GM12878 (cell line): ENCODE measurements around the gene AFF2. TPM values are rescaled to one million over a fixed set of nuclear protein-coding genes. Genes with fewer than 3 reads are reported as not detected.

Experiments
- ATAC-seq: fragments of 200-7000 bp; cut with Tn5 transposase; 3 replicates; pipeline ENCODE4 v1.9.1; 2020; ENCODE audit warnings: mild to moderate bottlenecking, moderate library complexity
- BruUV-seq: library from RNA; stranded (reverse); fragments of 400-500 nt; replicated peaks from 2 replicates; lab custom pipeline; 2021; lab: Mats Ljungman, UMichigan
- CTCF ChIA-PET: fragments of 300-600 bp; sonication (Branson Sonifier 250); formaldehyde crosslinking; extraction: SDS; loops from one replicate; lab custom pipeline; 2021; ENCODE audit warnings: inconsistent platforms; lab: Yijun Ruan, JAX
- POLR2A ChIA-PET: fragments of 350-600 bp; formaldehyde crosslinking; extraction: SDS; loops from one replicate; lab custom pipeline; 2021; ENCODE audit warnings: inconsistent platforms; lab: Charles Lee
- RAD21 ChIA-PET: fragments of 300-600 bp; sonication (Branson Sonifier 250); formaldehyde crosslinking; loops from one replicate; lab custom pipeline; 2023; ENCODE audit warnings: antibody characterized with exemption; ENCODE audit not compliant: unreplicated experiment; lab: Charles Lee
- SMC1A ChIA-PET: fragments of 300-600 bp; sonication (Branson Sonifier 250); formaldehyde crosslinking; loops from one replicate; lab custom pipeline; 2023; ENCODE audit not compliant: unreplicated experiment, uncharacterized antibody; lab: Charles Lee
- DNase-seq: peaks from one replicate; pipeline ENCODE4 v3.0.0-alpha.2; 2011; ENCODE audit warnings: low read depth, low spot score
- FAIRE-seq: peaks from 3 replicates; lab custom pipeline; 2011; peaks lifted over from hg19 to GRCh38; lab: Jason Lieb, UNC
- H2AFZ ChIP-seq: 2 replicates; pipeline ENCODE4 v1.6.0; 2011; ENCODE audit warnings: low read depth, low read length, control low read depth; ENCODE audit not compliant: control insufficient read depth
- H3K27ac ChIP-seq: 2 replicates; pipeline ENCODE4 v1.5.1; 2011; ENCODE audit warnings: control low read depth; ENCODE audit not compliant: control insufficient read depth, insufficient read depth
- H3K27me3 ChIP-seq, 2 experiments: replicated peaks in 1 of 2; 2 replicates each; pipeline versions ENCODE4 v1.6.0 to v1.6.1; 2011; ENCODE audit warnings: low read length in 1 of 2; ENCODE audit not compliant: control insufficient read depth in 2 of 2, insufficient read depth in 2 of 2
- H3K36me3 ChIP-seq, 2 experiments: 2 replicates each; pipeline ENCODE4 v1.5.1; 2011; ENCODE audit warnings: low read length in 1 of 2; ENCODE audit not compliant: control insufficient read depth in 2 of 2, insufficient read depth in 2 of 2
- H3K4me1 ChIP-seq: 2 replicates; pipeline ENCODE4 v1.6.1; 2011; ENCODE audit warnings: mild to moderate bottlenecking, low read length, moderate library complexity, mixed read lengths; ENCODE audit not compliant: control insufficient read depth, insufficient read depth
- H3K4me2 ChIP-seq: 2 replicates; pipeline ENCODE4 v1.6.0; 2011; ENCODE audit warnings: control low read depth; ENCODE audit not compliant: control insufficient read depth, insufficient read depth
- H3K4me3 ChIP-seq: fragments of 200-600 bp; sonication (generic); 2 replicates; pipeline ENCODE4 v1.5.1; 2016
- H3K79me2 ChIP-seq: 2 replicates; pipeline ENCODE4 v1.6.0; 2011; ENCODE audit warnings: low read length; ENCODE audit not compliant: control insufficient read depth, insufficient read depth
- H3K9ac ChIP-seq: 2 replicates; pipeline ENCODE4 v1.8.0; 2011; ENCODE audit warnings: low read length, control low read depth, mixed read lengths; ENCODE audit not compliant: control insufficient read depth, insufficient read depth
- H3K9me3 ChIP-seq: replicated peaks from 3 replicates; pipeline ENCODE4 v1.5.1; 2011; ENCODE audit warnings: mild to moderate bottlenecking, low read length; ENCODE audit not compliant: control insufficient read depth, insufficient read depth
- H4K20me1 ChIP-seq: 2 replicates; pipeline ENCODE4 v1.6.0; 2011; ENCODE audit not compliant: control insufficient read depth, insufficient read depth
- ATF2 ChIP-seq: IDR thresholded peaks from 2 replicates; pipeline ENCODE4 v1.6.1; 2012; ENCODE audit warnings: low read length, inconsistent platforms
- CBX3 ChIP-seq: fragments of 200-600 bp; sonication (generic); IDR thresholded peaks from 2 replicates; pipeline ENCODE4 v1.6.1; 2016; ENCODE audit warnings: low read depth, borderline replicate concordance
- CEBPB ChIP-seq, 2 experiments: fragments of 150-350 bp in 1 of 2; IDR thresholded peaks; 2 replicates each; pipeline ENCODE4 v1.6.1; 2012 to 2014; ENCODE audit warnings: low read depth in 2 of 2, low read length in 2 of 2, borderline replicate concordance in 1 of 2, inconsistent platforms in 1 of 2
- CHD4 ChIP-seq: fragments of 200-600 bp; sonication (generic); IDR thresholded peaks from 2 replicates; pipeline ENCODE4 v1.6.1; 2016; ENCODE audit warnings: mild to moderate bottlenecking
- ESRRA ChIP-seq: IDR thresholded peaks from 2 replicates; pipeline ENCODE4 v1.6.1; 2012; ENCODE audit warnings: mild to moderate bottlenecking, low read length, improper control_type of control experiment
- GATAD2B ChIP-seq: fragments of 450-650 bp; conservative IDR thresholded peaks from 2 replicates; pipeline ENCODE4 v1.6.1; 2017; ENCODE audit warnings: low read depth, mild to moderate bottlenecking, moderate library complexity
- HDAC2 ChIP-seq: fragments of 200-600 bp; sonication (generic); IDR thresholded peaks from 2 replicates; pipeline ENCODE4 v1.6.1; 2017
- MTA2 ChIP-seq: fragments of 450-650 bp; IDR thresholded peaks from 2 replicates; pipeline ENCODE4 v1.6.1; 2016; ENCODE audit warnings: low read depth, mild to moderate bottlenecking, moderate library complexity
- MTA3 ChIP-seq: IDR thresholded peaks from 2 replicates; pipeline ENCODE4 v1.6.1; 2012; ENCODE audit warnings: low read length, inconsistent platforms, borderline replicate concordance
- RB1 ChIP-seq: fragments of 450-650 bp; formaldehyde crosslinking; IDR thresholded peaks from 2 replicates; pipeline ENCODE4 v1.6.1; 2017; ENCODE audit warnings: mild to moderate bottlenecking, borderline replicate concordance
- SIN3A ChIP-seq: IDR thresholded peaks from 2 replicates; pipeline ENCODE4 v1.6.1; 2012; ENCODE audit warnings: low read depth, low read length, improper control_type of control experiment
- SPI1 ChIP-seq: IDR thresholded peaks from 2 replicates; pipeline ENCODE4 v1.6.1; 2011; ENCODE audit warnings: low read depth, mild to moderate bottlenecking, low read length, moderate library complexity, borderline replicate concordance; ENCODE audit not compliant: insufficient read depth
- TCF12 ChIP-seq: IDR thresholded peaks from 2 replicates; pipeline ENCODE4 v1.6.1; 2011; ENCODE audit warnings: low read depth, mild to moderate bottlenecking, low read length
- YBX1 ChIP-seq: fragments of 450-650 bp; IDR thresholded peaks from 2 replicates; pipeline ENCODE4 v1.6.1; 2016; ENCODE audit warnings: antibody characterized with exemption
- ZBTB11 ChIP-seq: fragments of 450-650 bp; formaldehyde crosslinking; IDR thresholded peaks from 2 replicates; pipeline ENCODE4 v1.5.0; 2022; ENCODE audit warnings: mild to moderate bottlenecking, missing genetic modification characterization
- WGBS: methylation state at CpG from one replicate; pipeline ENCODE4 v1.1.6; 2016; ENCODE audit warnings: low lambda C conversion rate; ENCODE audit not compliant: insufficient replicate concordance, insufficient coverage; ENCODE audit errors: missing lambda C conversion rate; 5-methylcytosine and 5-hydroxymethylcytosine counted together
- in situ Hi-C: fragments of 300-500 bp; cut with MboI; formaldehyde crosslinking; loops from 9 replicates; pipeline ENCODE4 v1.14.3; 2018; ENCODE audit warnings: mixed read lengths
- intact Hi-C: fragments of 100-400 bp; cut with micrococcal nuclease; formaldehyde crosslinking; loops from one replicate; pipeline ENCODE4 v1.14.2; 2022; ENCODE audit not compliant: unreplicated experiment
- polyA plus RNA-seq, 11 experiments: library from polyadenylated mRNA; depleted of rRNA in 4 of 11; unstranded in 6 of 11; stranded (reverse) in 5 of 11; fragments of >200 nt; fragmentation: Nextera tagmentation in 4 of 11; fragmentation: Illumina TruSeq in 1 of 11; extraction: Ambion mirVana in 4 of 11; extraction: Trizol in 1 of 11; gene quantifications; 1 replicate in 1 of 11; 2 replicates in 10 of 11; pipeline versions ENCODE4 v1.2.1 to v1.2.3, GENCODE V29; 2011 to 2016; ENCODE audit warnings: inconsistent platforms in 2 of 11, missing spikeins in 2 of 11, low read depth in 1 of 11
- total RNA-seq, 4 experiments: library from RNA; depleted of rRNA in 3 of 4; stranded (reverse); fragments of >200 nt in 3 of 4; fragmentation: Illumina TruSeq in 1 of 4; extraction: Trizol in 1 of 4; gene quantifications; 2 replicates each; pipeline versions ENCODE4 v1.2.1 to v1.2.3, GENCODE V29; 2013 to 2021

Gene AFF2
- total and polyA plus RNA-seq, 10 of the 15 experiments (the other 5 are each of a cell fraction or from before 2014, with no cell fraction given), result under 0.01 to 0.03 TPM; not detected in 8

GRCh38 chrX:148629434-148629833 lies 129.0 kb downstream of the AFF2 start:
- Histone ChIP-seq H3K36me3 (no peaks in the 10 kb centered on the region), H3K9me3 (no peaks in the 10 kb centered on the region), H3K4me3 (no peak overlapping the region), H4K20me1 (no peaks in the 10 kb centered on the region), H3K27ac (no peak overlapping the region), H3K4me2 (no peak overlapping the region), H3K9ac (no peak overlapping the region), H3K4me1 (no peaks in the 10 kb centered on the region), H3K27me3 (no peaks in the 10 kb centered on the region), H3K79me2 (no peaks in the 10 kb centered on the region), H2AFZ (no peak overlapping the region)
- 59% methylated on average over 2 of the region's 2 CpGs for WGBS
- SMC1A ChIA-PET, result interaction anchor here (1.4 kb wide), 1 partner anchor 13 kb away, joined by 3 read pairs; no protein-coding TSS in a partner anchor
- BruUV-seq, result no TSS peak
- no peak for ATAC-seq
- intact Hi-C loops (no loop called here), in situ Hi-C loops (no loop called here)
- no peak for FAIRE-seq
- CTCF ChIA-PET, result interaction anchor here (0.7 to 1.0 kb wide), 2 partner anchors 20 to 98 kb away, joined by 3 to 4 read pairs; no protein-coding TSS in a partner anchor
- RAD21 ChIA-PET, result no interaction called here
- TF ChIP-seq GATAD2B (no peak), MTA2 (no peak), CEBPB (IDR thresholded peaks at IDR 0.05; ENCODE audit: borderline replicate concordance in 1 of 2, low read depth in 2 of 2, low read length in 2 of 2) (no peak)
- POLR2A ChIA-PET, result no interaction called here
- no peak for DNase-seq

GRCh38 chrX:148632444-148632843 lies 132.0 kb downstream of the AFF2 start:
- no peak overlapping the region for H3K4me3 ChIP-seq
- H3K4me1 ChIP-seq, result no peaks in the 10 kb centered on the region
- FAIRE-seq (no peak), ATAC-seq (no peak), DNase-seq (no peak)
- no peak overlapping the region for H3K9ac ChIP-seq
- in situ Hi-C loops, result no loop called here
- no peaks in the 10 kb centered on the region for H3K79me2 ChIP-seq
- H3K36me3 ChIP-seq, result no peaks in the 10 kb centered on the region
- ChIA-PET CTCF (no interaction called here), SMC1A (interaction anchor here (0.6 kb wide), 1 partner anchor 38 kb away, joined by 3 read pairs; no protein-coding TSS in a partner anchor), RAD21 (no interaction called here), POLR2A (no interaction called here)
- H3K9me3 ChIP-seq, result no peaks in the 10 kb centered on the region
- H3K27me3 ChIP-seq, result no peaks in the 10 kb centered on the region
- no TSS peak for BruUV-seq
- H3K27ac ChIP-seq, result no peak overlapping the region
- no peak overlapping the region for H3K4me2 ChIP-seq
- H4K20me1 ChIP-seq, result no peaks in the 10 kb centered on the region
- no peak overlapping the region for H2AFZ ChIP-seq
- 0% methylated on average over 2 of the region's 2 CpGs for WGBS
- intact Hi-C loops, result no loop called here
- TF ChIP-seq SPI1 (no peak), MTA3 (no peak), RB1 (no peak), ATF2 (no peak), CHD4 (no peak), SIN3A (no peak), TCF12 (no peak), YBX1 (no peak), HDAC2 (no peak), CBX3 (no peak), ESRRA (no peak), ZBTB11 (CRISPR knock-in tag) (no peak)
